Vagina (tissue), 2 donors: Measurements from ENCODE around the gene CPNE1. TPM values are rescaled to one million over a fixed set of nuclear protein-coding genes. Genes with fewer than 3 reads are reported as not detected.
"Not testable (repeated sequence)": the region's sequence is repeated elsewhere in the genome, so short reads cannot be mapped to it uniquely, and the experiment has no call there.

Source experiments
- DNase-seq, 2 donors: peaks; one replicate each; pipeline ENCODE4 v3.0.0-alpha.2; 2017; ENCODE audit errors: extremely low spot score in 2 of 2
- H3K27ac ChIP-seq: fragments of 200-600 bp; sonication (generic); one replicate; pipeline ENCODE4 v1.5.1; 2019
- H3K27me3 ChIP-seq: fragments of 200-600 bp; sonication (generic); one replicate; pipeline ENCODE4 v1.5.1; 2019
- H3K36me3 ChIP-seq, 2 donors: fragments of 200-600 bp; sonication (generic); one replicate each; pipeline ENCODE4 v1.5.1; 2017 to 2019
- H3K4me1 ChIP-seq: fragments of 200-600 bp; sonication (generic); one replicate; pipeline ENCODE4 v1.5.1; 2019
- H3K4me3 ChIP-seq, 2 donors: fragments of 200-600 bp; sonication (generic); 1 replicate in 1 of 2; 2 replicates in 1 of 2; pipeline ENCODE4 v1.5.1; 2016 to 2019
- H3K9me3 ChIP-seq: fragments of 200-600 bp; sonication (generic); one replicate; pipeline ENCODE4 v1.5.1; 2019
- CTCF ChIP-seq, 3 experiments: fragments of 450-650 bp in 2 of 3; fragments of 200-600 bp in 1 of 3; sonication (generic) in 1 of 3; IDR thresholded peaks; one replicate each; pipeline ENCODE4 v1.5.1; 2017 to 2019; ENCODE audit warnings: antibody characterized with exemption in 3 of 3, mild to moderate bottlenecking in 2 of 3, moderate library complexity in 2 of 3
- POLR2A ChIP-seq, 2 donors: fragments of 450-650 bp; IDR thresholded peaks; one replicate each; pipeline ENCODE4 v1.6.1; 2017; ENCODE audit warnings: antibody characterized with exemption in 2 of 2, mild to moderate bottlenecking in 2 of 2, moderate library complexity in 2 of 2
- POLR2AphosphoS5 ChIP-seq, 2 donors: sonication (generic); formaldehyde crosslinking; IDR thresholded peaks; one replicate each; pipeline ENCODE4 v1.9.0; 2017; ENCODE audit warnings: antibody characterized with exemption in 2 of 2, mild to moderate bottlenecking in 2 of 2, low read depth in 1 of 2; ENCODE audit not compliant: insufficient read depth in 1 of 2
- intact Hi-C: fragments of 100-400 bp; cut with DNase I; formaldehyde crosslinking; loops from one replicate; pipeline ENCODE4 v1.15.1; 2023
- total RNA-seq: library from RNA; depleted of rRNA; stranded (reverse); fragments of >200 nt; gene quantifications from one replicate; pipeline ENCODE4 v1.2.3, GENCODE V29; 2016

CPNE1 gene
- total RNA-seq, 1 donor from 2014 or later, result 149 TPM

- no peak for TF ChIP-seq POLR2AphosphoS5 (IDR thresholded peaks at IDR 0.05; ENCODE audit: insufficient read depth in 1 of 2, low read depth in 1 of 2)
- TF ChIP-seq CTCF (IDR thresholded peaks at IDR 0.05), result no peak
- TF ChIP-seq POLR2A (IDR thresholded peaks at IDR 0.05), result no peak
- Histone ChIP-seq H3K4me1 (peaks cover 45% of the 10 kb centered on the region), H3K27me3 (no peaks in the 10 kb centered on the region), H3K27ac (no peak overlapping the region), H3K36me3 (peaks cover 0 to 95% of the 10 kb centered on the region in 2 donors), H3K4me3 (no peak overlapping the region), H3K9me3 (no peaks in the 10 kb centered on the region)
- DNase-seq, result no peak
- intact Hi-C loops, result no loop called here
These were observed 45.3 kb upstream of the CPNE1 start for GRCh38 chr20:35710039-35710438.

GRCh38 chr20:35709259-35709658 lies 44.6 kb upstream of the CPNE1 start:
- Histone ChIP-seq H3K36me3 (peaks cover 0 to 95% of the 10 kb centered on the region in 2 donors), H3K4me3 (no peak overlapping the region), H3K27me3 (no peaks in the 10 kb centered on the region), H3K9me3 (no peaks in the 10 kb centered on the region), H3K27ac (no peak overlapping the region), H3K4me1 (peaks cover 43% of the 10 kb centered on the region)
- DNase-seq, result no peak
- TF ChIP-seq POLR2AphosphoS5 (IDR thresholded peaks at IDR 0.05; ENCODE audit: insufficient read depth in 1 of 2, low read depth in 1 of 2) (no peak), POLR2A (IDR thresholded peaks at IDR 0.05) (no peak), CTCF (IDR thresholded peaks at IDR 0.05) (no peak)
- intact Hi-C loops, result no loop called here

GRCh38 chr20:35708502-35708901 lies 43.8 kb upstream of the CPNE1 start:
- DNase-seq, result no peak
- Histone ChIP-seq H3K27me3 (no peaks in the 10 kb centered on the region), H3K4me3 (no peak overlapping the region), H3K9me3 (no peaks in the 10 kb centered on the region), H3K4me1 (peaks cover 36% of the 10 kb centered on the region), H3K36me3 (peaks cover 5 to 95% of the 10 kb centered on the region in 2 donors), H3K27ac (no peak overlapping the region)
- intact Hi-C loops, result no loop called here
- TF ChIP-seq POLR2A (IDR thresholded peaks at IDR 0.05) (no peak), POLR2AphosphoS5 (IDR thresholded peaks at IDR 0.05; ENCODE audit: insufficient read depth in 1 of 2, low read depth in 1 of 2) (no peak), CTCF (IDR thresholded peaks at IDR 0.05) (no peak)

GRCh38 chr20:35706591-35707529 lies 42.2 kb upstream of the CPNE1 start:
- peak in 1 of 2 donors; percentile 2 for DNase-seq
- H3K27me3 ChIP-seq, H3K9me3 ChIP-seq, H3K27ac ChIP-seq, H3K4me3 ChIP-seq, intact Hi-C loops: not testable (repeated sequence)
- Histone ChIP-seq H3K36me3 (peaks cover 5 to 93% of the 10 kb centered on the region in 2 donors), H3K4me1 (peaks cover 36% of the 10 kb centered on the region)

- DNase-seq, result peak in 1 of 2 donors; percentile 32
- H3K4me3 ChIP-seq, H3K27ac ChIP-seq, H3K27me3 ChIP-seq, H3K9me3 ChIP-seq, intact Hi-C loops: not testable (repeated sequence)
- peaks cover 5 to 93% of the 10 kb centered on the region in 2 donors for H3K36me3 ChIP-seq
- H3K4me1 ChIP-seq, result peaks cover 33% of the 10 kb centered on the region
These were observed 41.2 kb upstream of the CPNE1 start for GRCh38 chr20:35705894-35706293.
